WTC11 (cell line): ENCODE data around the gene BTD. TPM values are rescaled to one million over a fixed set of nuclear protein-coding genes. Genes with fewer than 3 reads are reported as not detected.

Source experiments
- ATAC-seq: fragments of 200-7000 bp; cut with Tn5 transposase; 2 replicates; pipeline ENCODE4 v1.10.0; 2021; ENCODE audit warnings: mild to moderate bottlenecking, moderate library complexity
- Bru-seq: library from RNA; stranded (reverse); fragments of 400-500 nt; gene quantifications from one replicate; lab custom pipeline; 2021; lab: Mats Ljungman, UMichigan
- CTCF ChIA-PET: fragments of 300-600 bp; sonication (Branson Sonifier 250); formaldehyde crosslinking; loops from one replicate; lab custom pipeline; 2021; ENCODE audit warnings: antibody characterized with exemption; lab: Charles Lee
- POLR2A ChIA-PET: fragments of 350-600 bp; sonication (Branson Sonifier 250); formaldehyde crosslinking; loops from one replicate; lab custom pipeline; 2021; ENCODE audit warnings: antibody characterized with exemption; lab: Charles Lee
- DNase-seq: peaks from one replicate; pipeline ENCODE4 v3.0.0; 2021; ENCODE audit warnings: low spot score
- H3K27ac Mint-ChIP-seq: 2 replicates; pipeline ENCODE4 v1.8.0; 2021; ENCODE audit warnings: mixed read lengths
- H3K27me3 Mint-ChIP-seq: 2 replicates; pipeline ENCODE4 v1.8.0; 2021; ENCODE audit warnings: low read depth, mild to moderate bottlenecking, moderate library complexity, mixed read lengths
- H3K36me3 Mint-ChIP-seq: 2 replicates; pipeline ENCODE4 v1.8.0; 2021; ENCODE audit warnings: mixed read lengths
- H3K4me1 Mint-ChIP-seq: 2 replicates; pipeline ENCODE4 v1.8.0; 2022; ENCODE audit warnings: mixed read lengths
- H3K4me3 Mint-ChIP-seq: 2 replicates; pipeline ENCODE4 v1.8.0; 2021; ENCODE audit warnings: mild to moderate bottlenecking, moderate library complexity, mixed read lengths
- H3K9me3 Mint-ChIP-seq: 2 replicates; pipeline ENCODE4 v1.8.0; 2021; ENCODE audit warnings: mixed read lengths
- ATF1 ChIP-seq: sonication (generic); formaldehyde crosslinking; IDR thresholded peaks from 2 replicates; pipeline ENCODE4 v1.8.1; 2023; ENCODE audit warnings: mild to moderate bottlenecking, moderate library complexity, missing genetic modification reagents
- ATF6 ChIP-seq: sonication (generic); formaldehyde crosslinking; IDR thresholded peaks from 2 replicates; pipeline ENCODE4 v1.8.1; 2023; ENCODE audit warnings: mild to moderate bottlenecking, missing genetic modification reagents
- CBFB ChIP-seq: sonication (generic); formaldehyde crosslinking; IDR thresholded peaks from 2 replicates; pipeline ENCODE4 v1.8.1; 2022; ENCODE audit warnings: mild to moderate bottlenecking, low read depth, missing genetic modification reagents
- CREB1 ChIP-seq: sonication (generic); formaldehyde crosslinking; IDR thresholded peaks from 2 replicates; pipeline ENCODE4 v1.8.0; 2023; ENCODE audit warnings: mild to moderate bottlenecking, missing genetic modification reagents
- ERG ChIP-seq: fragments of 250-450 bp; sonication (Bioruptor Pico); IDR thresholded peaks from 2 replicates; pipeline ENCODE4 v1.8.0; 2021; ENCODE audit warnings: mild to moderate bottlenecking
- ESRRA ChIP-seq: sonication (generic); formaldehyde crosslinking; IDR thresholded peaks from 2 replicates; pipeline ENCODE4 v1.8.1; 2022; ENCODE audit warnings: mild to moderate bottlenecking, missing genetic modification reagents, borderline replicate concordance
- FOXP1 ChIP-seq: sonication (generic); formaldehyde crosslinking; IDR thresholded peaks from 2 replicates; pipeline ENCODE4 v1.8.0; 2022; ENCODE audit warnings: missing genetic modification reagents, mild to moderate bottlenecking, moderate library complexity, borderline replicate concordance
- FOXP4 ChIP-seq: sonication (generic); formaldehyde crosslinking; IDR thresholded peaks from 2 replicates; pipeline ENCODE4 v1.8.0; 2022; ENCODE audit warnings: mild to moderate bottlenecking, missing genetic modification reagents
- KAT7 ChIP-seq: sonication (generic); formaldehyde crosslinking; IDR thresholded peaks from 2 replicates; pipeline ENCODE4 v1.8.1; 2023; ENCODE audit warnings: missing genetic modification reagents, mild to moderate bottlenecking, borderline replicate concordance
- MAX ChIP-seq: sonication (generic); formaldehyde crosslinking; IDR thresholded peaks from 2 replicates; pipeline ENCODE4 v1.8.0; 2022; ENCODE audit warnings: mild to moderate bottlenecking, missing genetic modification reagents
- SMAD4 ChIP-seq: sonication (generic); formaldehyde crosslinking; IDR thresholded peaks from 2 replicates; pipeline ENCODE4 v1.8.0; 2022; ENCODE audit warnings: mild to moderate bottlenecking, missing genetic modification reagents
- TEAD1 ChIP-seq: sonication (generic); formaldehyde crosslinking; IDR thresholded peaks from 2 replicates; pipeline ENCODE4 v1.8.0; 2022; ENCODE audit warnings: mild to moderate bottlenecking, missing genetic modification reagents
- TP53 ChIP-seq: sonication (generic); formaldehyde crosslinking; IDR thresholded peaks from 2 replicates; pipeline ENCODE4 v1.8.1; 2023; ENCODE audit warnings: mild to moderate bottlenecking, missing genetic modification reagents
- USF2 ChIP-seq: sonication (generic); formaldehyde crosslinking; IDR thresholded peaks from 2 replicates; pipeline ENCODE4 v1.8.1; 2023; ENCODE audit warnings: mild to moderate bottlenecking, missing genetic modification reagents, moderate library complexity
- ZBTB43 ChIP-seq: sonication (generic); formaldehyde crosslinking; IDR thresholded peaks from 2 replicates; pipeline ENCODE4 v1.8.1; 2023; ENCODE audit warnings: mild to moderate bottlenecking, missing genetic modification reagents
- ZNF138 ChIP-seq: sonication (generic); formaldehyde crosslinking; conservative IDR thresholded peaks from 2 replicates; pipeline ENCODE4 v1.8.1; 2022; ENCODE audit warnings: mild to moderate bottlenecking, moderate library complexity, missing genetic modification reagents
- ZNF219 ChIP-seq: sonication (generic); formaldehyde crosslinking; IDR thresholded peaks from 2 replicates; pipeline ENCODE4 v1.8.0; 2023; ENCODE audit warnings: missing genetic modification reagents, mild to moderate bottlenecking, borderline replicate concordance
- ZNF281 ChIP-seq: sonication (generic); formaldehyde crosslinking; IDR thresholded peaks from 2 replicates; pipeline ENCODE4 v1.8.0; 2023; ENCODE audit warnings: mild to moderate bottlenecking, missing genetic modification reagents
- ZNF671 ChIP-seq: fragments of 250-450 bp; sonication (Bioruptor Pico); IDR thresholded peaks from 2 replicates; pipeline ENCODE4 v1.8.0; 2021; ENCODE audit warnings: mild to moderate bottlenecking
- long read RNA-seq, 3 experiments: library from RNA in 1 of 3; library from capped mRNA in 1 of 3; library from polyadenylated mRNA in 1 of 3; unstranded in 2 of 3; stranded (forward) in 1 of 3; transcript quantifications; one replicate each; pipeline ENCODE4 v2.0.0, GENCODE V29; 2021
- total RNA-seq: library from RNA; stranded (reverse); gene quantifications from 3 replicates; pipeline ENCODE4 v1.2.3, GENCODE V29; 2021

Gene BTD
- total RNA-seq, result 18.5 to 23.7 TPM (median 21.0 TPM) in 3 replicates
- percentile 67 among the genes with signal in this experiment for Bru-seq, nascent RNA
- long read RNA-seq, experiment 1, full-length matches to known transcripts, result 46 of 63 reads
- long read RNA-seq, experiment 1, partial matches to known transcripts, result 13 of 63 reads
- long read RNA-seq, experiment 1, other reads (novel, unspliced or antisense), result 4 of 63 reads
- long read RNA-seq, experiment 2, full-length matches to known transcripts, result 11 of 25 reads
- long read RNA-seq, experiment 2, partial matches to known transcripts, result 14 of 25 reads
- long read RNA-seq, experiment 2, other reads (novel, unspliced or antisense), result 0 of 25 reads
- long read RNA-seq, experiment 3, full-length matches to known transcripts, result 15 of 20 reads
- long read RNA-seq, experiment 3, partial matches to known transcripts, result 4 of 20 reads
- long read RNA-seq, experiment 3, other reads (novel, unspliced or antisense), result 1 of 20 reads

GRCh38 chr3:15601399-15602145, at the start of gene BTD, which contains the start of gene HACL1:
Gene BTD, plus strand, starts transcription at chr3:15601745. Its CDS starts 33,695 bp downstream, at chr3:15635440.
Gene HACL1, minus strand, starts transcription at chr3:15601569. Its CDS starts 106 bp downstream, at chr3:15601463.
- ATAC-seq, result peak; percentile 97
- peak within 1 kb of the TSS; percentile 100 for H3K4me3 Mint-ChIP-seq
- peaks cover 59% of the 10 kb centered on the region for H3K36me3 Mint-ChIP-seq
- CTCF ChIA-PET, result interaction anchor here (0.8 to 1.1 kb wide), 3 partner anchors 75 to 259 kb away, joined by 3 to 4 read pairs (median 3); no protein-coding TSS in a partner anchor
- peaks cover 23% of the 10 kb centered on the region for H3K9me3 Mint-ChIP-seq
- POLR2A ChIA-PET, result interaction anchor here (0.6 kb wide), 1 partner anchor 502 kb away, joined by 3 read pairs; no protein-coding TSS in a partner anchor
- peak within 1 kb of the TSS; percentile 100 for H3K27ac Mint-ChIP-seq
- peaks cover 16% of the 10 kb centered on the region for H3K4me1 Mint-ChIP-seq
- DNase-seq, result peak; percentile 98
- no peaks in the 10 kb centered on the region for H3K27me3 Mint-ChIP-seq
- TF ChIP-seq MAX (CRISPR knock-in tag) (peak; percentile 85), ZNF138 (CRISPR knock-in tag) (no peak), SMAD4 (no peak), FOXP4 (CRISPR knock-in tag) (0 out of 2 replicates have a peak, but pooled peaks have one; percentile 8), ATF6 (no peak), USF2 (CRISPR knock-in tag) (no peak), CBFB (CRISPR knock-in tag) (no peak), FOXP1 (CRISPR knock-in tag) (no peak; the same call in 1 of the 2 replicates), ZNF671 (no peak), KAT7 (CRISPR knock-in tag) (no peak), ATF1 (no peak), ERG (CRISPR knock-in tag) (no peak), ESRRA (CRISPR knock-in tag) (no peak), TEAD1 (CRISPR knock-in tag) (peak; percentile 46), CREB1 (no peak), ZBTB43 (CRISPR knock-in tag) (no peak), TP53 (CRISPR knock-in tag) (no peak), ZNF219 (CRISPR knock-in tag) (no peak), ZNF281 (CRISPR knock-in tag) (no peak)
